ENCODE measurements around the gene S100A9.

DNA sequence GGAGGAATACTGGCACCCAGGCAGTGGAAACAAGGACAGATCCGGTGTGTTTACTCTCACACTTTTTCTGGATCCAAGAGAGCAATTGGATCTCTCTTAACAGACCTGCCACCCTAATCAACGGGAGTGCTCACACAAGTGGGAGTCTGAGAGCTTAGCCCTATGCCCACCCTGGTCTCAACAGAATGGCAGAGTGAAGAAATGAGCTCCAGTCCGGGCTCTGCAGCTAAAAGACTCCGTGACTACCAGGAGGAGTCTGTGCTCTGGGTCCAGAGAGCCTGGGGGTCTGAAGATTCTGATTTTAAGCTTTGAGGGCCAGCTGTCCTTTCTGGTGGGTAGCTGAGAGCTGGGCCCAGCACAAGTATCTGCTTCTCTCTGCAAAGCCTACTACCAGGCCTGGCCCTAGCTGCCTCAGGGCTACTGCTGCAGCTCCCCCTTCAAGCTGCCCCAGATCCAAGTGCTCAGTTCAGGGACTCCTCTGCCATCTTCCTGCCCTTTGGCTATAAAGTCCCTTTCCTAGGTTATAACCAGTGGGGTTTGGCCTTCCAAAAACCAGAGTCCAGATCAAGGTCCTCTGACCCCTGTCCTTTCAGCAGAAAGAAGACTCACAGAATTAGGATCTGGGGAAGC, 3.9 kb downstream of the S100A9 start:
- TF ChIP-seq, protein P1, sequence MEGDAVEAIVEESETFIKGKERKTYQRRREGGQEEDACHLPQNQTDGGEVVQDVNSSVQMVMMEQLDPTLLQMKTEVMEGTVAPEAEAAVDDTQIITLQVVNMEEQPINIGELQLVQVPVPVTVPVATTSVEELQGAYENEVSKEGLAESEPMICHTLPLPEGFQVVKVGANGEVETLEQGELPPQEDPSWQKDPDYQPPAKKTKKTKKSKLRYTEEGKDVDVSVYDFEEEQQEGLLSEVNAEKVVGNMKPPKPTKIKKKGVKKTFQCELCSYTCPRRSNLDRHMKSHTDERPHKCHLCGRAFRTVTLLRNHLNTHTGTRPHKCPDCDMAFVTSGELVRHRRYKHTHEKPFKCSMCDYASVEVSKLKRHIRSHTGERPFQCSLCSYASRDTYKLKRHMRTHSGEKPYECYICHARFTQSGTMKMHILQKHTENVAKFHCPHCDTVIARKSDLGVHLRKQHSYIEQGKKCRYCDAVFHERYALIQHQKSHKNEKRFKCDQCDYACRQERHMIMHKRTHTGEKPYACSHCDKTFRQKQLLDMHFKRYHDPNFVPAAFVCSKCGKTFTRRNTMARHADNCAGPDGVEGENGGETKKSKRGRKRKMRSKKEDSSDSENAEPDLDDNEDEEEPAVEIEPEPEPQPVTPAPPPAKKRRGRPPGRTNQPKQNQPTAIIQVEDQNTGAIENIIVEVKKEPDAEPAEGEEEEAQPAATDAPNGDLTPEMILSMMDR (IDR thresholded peaks at IDR 0.05; ENCODE audit: control extremely low read depth in 1 of 3, insufficient read depth in 1 of 3, low read depth in 1 of 3, low read length in 3 of 3): no peak
- no peak for TF ChIP-seq POLR2AphosphoS5 (IDR thresholded peaks at IDR 0.05; ENCODE audit: low read depth, low read length)
- no peak for TF ChIP-seq SIN3A (conservative IDR thresholded peaks at IDR 0.05 in 1 of 2, IDR thresholded peaks at IDR 0.05 in 1 of 2; ENCODE audit: low read depth in 1 of 2, low read length in 2 of 2)
- TF ChIP-seq RFX5 (IDR thresholded peaks at IDR 0.05; ENCODE audit: borderline replicate concordance, low read depth, low read length): no peak
- TF ChIP-seq GABPA (IDR thresholded peaks at IDR 0.05; ENCODE audit: borderline replicate concordance, insufficient read depth, low read length): no peak
